ENCODE data around the gene C6orf89.
A peak's percentile ranks its signal among the peaks of the same experiment; 100 is the strongest.
"Not testable (repeated sequence)": the region's sequence is repeated elsewhere in the genome, so short reads cannot be mapped to it uniquely, and the experiment has no call there.

The C6orf89 gene

DNA sequence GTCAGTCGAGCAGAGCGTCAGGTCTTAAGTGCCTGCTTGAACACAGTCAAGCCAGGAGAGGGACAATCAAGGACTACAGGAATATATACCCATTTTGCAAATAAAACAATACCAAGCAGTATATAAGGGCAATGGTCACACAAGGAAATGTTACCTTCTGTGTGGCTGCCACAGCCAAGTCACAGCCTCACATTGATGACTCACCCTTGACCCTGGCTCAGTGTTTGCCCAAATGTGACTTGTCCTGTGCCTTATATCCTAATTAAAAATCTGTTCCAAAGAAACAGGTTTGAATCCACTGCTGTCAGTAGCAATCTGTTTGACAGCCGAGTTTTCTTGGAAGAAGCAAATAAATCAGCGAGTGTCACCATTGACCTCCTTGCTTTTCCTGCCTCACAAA, 34.3 kb downstream of the C6orf89 start:
- DNase-seq, result no peak

DNA sequence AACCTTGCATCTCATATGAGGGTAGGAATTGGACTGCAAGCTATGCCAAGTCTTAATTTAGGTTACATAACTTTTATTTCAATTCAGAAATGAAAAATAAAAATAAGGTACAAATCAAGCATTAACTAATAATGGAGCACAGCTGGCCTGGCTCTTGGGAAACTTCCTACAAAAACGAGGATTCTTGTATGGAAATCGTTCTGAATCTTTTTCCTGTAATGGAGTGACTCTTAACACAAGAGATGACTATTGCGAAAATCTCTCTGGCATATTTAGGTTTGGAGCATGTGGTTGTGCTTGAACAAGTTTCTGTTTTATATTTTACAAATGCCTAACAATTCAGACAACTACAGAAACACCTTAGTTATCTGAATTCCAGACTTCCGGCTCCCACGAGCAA, 34.8 kb downstream of the C6orf89 start:
- no peak for DNase-seq

DNA sequence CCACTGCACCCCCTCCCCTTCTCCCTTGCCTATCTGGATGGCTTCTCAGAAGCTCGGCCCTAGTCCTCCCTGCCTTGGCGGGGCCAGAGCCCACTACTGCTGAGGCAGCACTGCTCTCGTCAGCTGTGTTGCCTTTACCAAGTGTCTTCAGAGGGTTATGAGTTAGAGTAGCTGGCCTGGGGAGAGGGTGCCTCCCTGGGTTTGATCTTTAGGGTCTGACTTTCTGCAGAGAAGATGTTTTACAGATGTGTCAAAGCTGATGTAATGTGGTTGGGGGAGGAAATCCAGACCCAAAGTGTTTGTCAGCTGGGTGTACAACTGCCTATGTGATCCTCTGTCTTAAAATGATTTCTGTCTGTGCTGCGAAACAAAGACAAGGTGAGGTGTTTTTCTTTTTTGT, 38.4 kb downstream of the C6orf89 start:
- DNase-seq, result no peak

- no peak for DNase-seq
Observed at GRCh38 chr6:36924778-36925374, 39.1 kb downstream of the C6orf89 start.

- no peak for DNase-seq
Observed at GRCh38 chr6:36925809-36926208, 40.1 kb downstream of the C6orf89 start.

DNA sequence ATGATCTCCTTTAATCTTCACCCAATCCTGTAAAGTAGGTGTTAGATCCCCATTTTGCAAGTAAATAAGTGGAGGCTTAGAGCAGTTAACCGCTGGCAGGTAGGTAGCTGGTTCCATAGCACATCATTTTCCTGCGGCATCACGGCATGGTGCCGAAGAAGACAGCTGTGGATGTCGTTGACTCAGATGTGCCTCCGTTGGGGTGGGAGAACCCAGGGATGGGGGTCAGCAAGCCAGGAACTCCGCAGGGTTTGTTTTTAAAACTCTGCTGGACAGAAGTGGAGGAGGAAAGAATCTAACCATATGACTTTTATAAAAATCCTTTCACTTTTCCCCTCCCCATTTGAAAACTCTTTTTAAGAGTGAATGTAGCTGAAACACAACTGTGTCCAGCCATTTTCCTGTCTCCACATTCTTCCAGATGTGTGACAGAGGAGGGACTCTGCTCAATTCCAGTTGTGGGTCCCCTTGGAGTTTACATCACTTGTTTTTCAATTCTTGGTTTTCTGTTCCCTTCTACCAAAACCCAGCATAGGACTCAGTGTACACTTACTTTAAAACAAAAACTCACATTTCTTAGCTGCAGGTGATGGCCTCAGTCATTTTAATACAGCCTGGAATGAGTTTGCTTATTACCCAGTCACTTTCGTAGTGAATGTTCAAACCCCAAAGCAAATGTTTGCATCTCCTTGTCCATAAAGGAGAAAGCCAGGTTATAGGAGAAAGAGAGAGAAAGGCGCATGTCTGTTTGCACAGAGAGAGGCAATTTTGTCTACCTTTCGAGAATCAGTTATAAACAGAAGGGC, 41.2 kb downstream of the C6orf89 start:
- no peak for DNase-seq

DNA sequence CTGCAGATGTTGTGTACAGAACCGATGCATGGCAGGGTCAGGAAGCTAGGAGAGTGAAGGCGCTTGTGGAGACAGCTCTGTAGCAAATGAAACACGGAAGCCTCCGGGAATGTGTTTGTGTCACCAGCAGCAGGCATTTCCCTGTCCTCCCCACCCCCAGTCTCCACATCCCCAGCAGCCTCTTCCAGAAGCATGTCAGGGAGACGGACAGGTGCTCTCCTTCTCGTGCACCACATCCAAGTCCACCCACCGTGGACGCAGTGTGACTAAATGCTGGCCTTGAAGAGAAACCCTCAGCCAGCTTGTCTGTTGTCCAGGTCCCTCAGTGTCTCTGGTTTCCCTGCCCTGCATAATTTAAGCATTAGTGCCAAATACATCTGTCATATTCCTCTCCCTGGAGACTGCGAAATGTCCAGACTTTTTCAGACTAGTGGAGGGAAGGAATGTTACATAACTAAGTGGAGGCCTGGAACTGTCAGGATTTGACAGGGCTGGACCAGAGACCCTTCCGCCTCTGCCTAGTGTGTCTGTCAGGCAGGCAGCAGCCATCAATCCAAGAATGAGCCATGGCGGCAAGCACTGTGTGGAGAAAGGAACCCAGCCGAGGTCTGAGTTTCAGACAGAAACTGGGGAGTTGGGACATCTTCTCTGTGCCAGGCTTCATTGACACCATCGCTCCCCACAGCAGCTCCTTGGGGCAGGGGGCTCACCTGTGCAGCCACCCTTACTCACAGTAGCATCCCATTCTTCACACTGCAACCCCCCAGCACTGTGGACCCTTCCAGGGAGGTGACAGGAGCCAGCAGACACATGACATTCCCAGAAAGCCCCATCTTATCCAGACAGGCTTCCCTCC, 42.2 kb downstream of the C6orf89 start:
- peak in 4 of 51 donors; percentile 13 to 25 (median 18) for DNase-seq

DNA sequence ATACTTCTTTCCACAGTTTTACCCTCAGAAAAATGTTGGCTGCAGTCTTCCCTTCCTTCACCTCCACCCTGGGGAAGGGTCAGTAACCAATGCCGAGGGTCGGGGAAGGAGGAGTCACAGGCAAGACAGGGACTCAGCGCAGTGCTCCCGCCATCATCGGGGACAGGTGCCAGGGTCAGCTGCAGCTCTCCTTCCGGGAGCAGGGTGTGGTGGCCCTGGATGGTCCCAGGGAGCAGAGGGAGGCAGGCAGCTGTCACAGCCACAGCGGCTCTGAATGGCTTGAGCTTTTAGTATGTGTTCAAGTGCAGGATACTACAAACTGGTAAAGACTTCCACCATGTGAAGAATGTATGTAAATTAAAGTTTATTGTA, 42.8 kb downstream of the C6orf89 start:
- no peak for DNase-seq

GRCh38 chr6:36929152-36929551, 43.4 kb downstream of the C6orf89 start:
- DNase-seq, result no peak

GRCh38 chr6:36929607-36930006, 43.9 kb downstream of the C6orf89 start:
- no peak for DNase-seq

DNA sequence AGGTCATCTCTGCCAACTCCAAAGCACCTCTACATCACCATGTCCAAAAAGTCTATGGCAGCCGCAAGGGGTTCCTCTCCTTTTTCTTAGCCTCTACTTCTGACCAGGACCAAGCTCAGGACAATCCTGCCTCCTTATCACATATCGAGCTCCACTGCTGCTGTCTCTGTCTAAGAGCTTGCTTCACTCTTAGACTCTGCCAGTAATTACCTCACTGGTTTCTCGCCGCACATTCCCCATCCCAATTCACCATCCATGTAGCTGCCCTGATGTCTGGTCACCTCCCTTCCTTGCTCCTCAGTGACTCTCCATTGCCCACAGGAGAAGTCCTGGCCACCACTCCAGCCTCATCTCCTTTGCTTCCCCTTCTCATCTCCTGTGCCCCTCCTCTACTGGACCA, 44.7 kb downstream of the C6orf89 start:
- no peak for DNase-seq

- no peak for DNase-seq
Observed at GRCh38 chr6:36933102-36933501, 47.4 kb downstream of the C6orf89 start.

DNA sequence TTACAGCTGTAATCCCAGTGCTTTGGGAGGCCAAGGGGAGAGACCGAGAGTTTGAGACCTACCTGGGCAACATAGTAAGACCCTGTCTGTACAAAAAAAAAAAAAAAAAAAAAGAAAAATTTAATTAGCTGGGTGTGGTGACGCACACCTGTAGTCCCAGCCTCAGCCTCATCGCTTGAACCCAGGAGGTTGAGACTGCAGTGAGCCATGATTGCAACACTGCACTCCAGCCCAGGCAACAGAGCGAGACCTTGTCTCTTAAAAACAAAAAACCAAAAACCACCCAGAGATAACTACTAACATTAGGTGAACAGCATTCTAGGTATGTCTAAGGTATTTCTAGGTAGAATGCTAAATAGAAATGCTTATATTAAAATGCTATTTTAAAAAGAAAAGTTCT, 47.8 kb downstream of the C6orf89 start:
- no peak for DNase-seq

DNA sequence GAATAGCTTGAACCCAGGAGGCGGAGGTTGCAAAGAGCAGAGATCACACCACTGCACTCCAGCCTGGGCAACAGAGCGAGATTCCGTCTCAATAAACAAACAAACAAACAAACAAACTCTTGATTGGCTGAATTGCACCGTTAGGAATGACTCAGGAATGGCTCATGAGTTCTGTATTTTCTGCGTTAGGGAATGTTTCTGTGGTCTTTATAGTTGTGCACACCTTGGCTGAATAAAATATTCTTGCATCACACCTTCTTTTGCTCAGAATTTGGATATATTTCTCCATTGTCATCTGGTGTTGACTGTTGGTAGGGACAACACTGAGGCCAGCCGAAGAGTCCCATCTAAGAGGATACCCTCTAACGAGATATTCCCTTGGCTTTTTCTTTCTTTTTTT, 49.1 kb downstream of the C6orf89 start:
- DNase-seq, result no peak

DNA sequence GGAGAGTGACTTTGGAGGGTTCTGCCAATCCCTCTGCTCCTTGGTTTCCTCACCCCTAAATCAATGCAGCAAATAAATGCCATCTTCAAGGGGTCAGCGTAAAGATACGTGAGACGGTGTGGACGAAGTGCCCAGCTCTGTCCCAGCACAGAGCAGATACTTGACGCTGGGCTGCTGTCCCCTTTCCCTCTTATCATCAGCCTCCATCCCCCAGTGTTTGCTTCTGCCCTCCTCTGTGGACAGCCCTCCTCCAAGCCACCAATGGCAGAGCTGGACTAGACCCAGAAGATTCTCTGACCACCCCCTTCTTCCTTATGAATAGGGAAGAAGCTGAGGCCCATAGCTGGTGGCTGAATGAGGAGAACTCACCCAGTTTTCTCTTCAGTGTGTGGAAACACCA, 51.1 kb downstream of the C6orf89 start:
- no peak for DNase-seq

DNA sequence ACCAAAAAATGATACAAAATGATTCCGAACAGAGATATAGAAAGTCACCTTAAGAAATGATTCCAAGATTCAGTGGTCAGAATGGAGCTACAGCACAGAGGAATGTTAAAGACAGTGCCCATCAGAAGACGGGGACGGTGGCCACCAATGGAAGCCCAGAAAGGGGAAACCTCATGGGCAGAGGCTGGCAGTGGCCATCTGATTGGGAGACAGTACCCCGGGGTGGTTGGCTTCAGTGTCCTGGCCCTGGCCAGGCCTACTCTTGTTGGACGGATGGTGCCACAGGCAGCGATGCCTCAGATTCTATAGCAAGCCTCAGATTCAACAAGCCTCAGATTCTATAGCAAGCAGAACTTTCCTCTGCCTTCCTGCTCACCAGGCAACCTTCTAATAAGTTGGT, 52.1 kb downstream of the C6orf89 start:
- no peak for DNase-seq

GRCh38 chr6:36938536-36938935, 52.8 kb downstream of the C6orf89 start:
- DNase-seq, result no peak

GRCh38 chr6:36939005-36939404, 53.3 kb downstream of the C6orf89 start:
- DNase-seq, result not testable (repeated sequence)

DNA sequence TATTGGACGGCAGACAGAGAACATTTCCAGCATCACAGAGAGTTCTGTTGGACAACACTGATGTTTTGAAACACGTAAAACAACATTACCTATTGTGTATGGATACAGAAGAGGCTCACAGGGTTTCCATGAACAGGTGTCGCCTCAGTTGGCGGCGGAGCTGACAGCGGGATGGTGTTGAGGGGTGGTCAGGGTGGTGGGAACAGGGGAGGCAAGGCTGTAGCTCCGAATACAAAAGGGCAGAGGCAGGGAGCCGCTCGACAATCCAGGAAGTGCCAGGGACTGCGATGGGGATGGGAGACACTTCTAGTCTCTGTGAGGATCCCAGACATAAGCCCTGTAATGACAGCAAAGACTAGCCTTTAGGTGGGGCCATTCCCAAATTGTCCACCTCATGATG, 54.3 kb downstream of the C6orf89 start:
- DNase-seq, result no peak

GRCh38 chr6:36941561-36941960, 55.8 kb downstream of the C6orf89 start:
- DNase-seq, result not testable (repeated sequence)

DNA sequence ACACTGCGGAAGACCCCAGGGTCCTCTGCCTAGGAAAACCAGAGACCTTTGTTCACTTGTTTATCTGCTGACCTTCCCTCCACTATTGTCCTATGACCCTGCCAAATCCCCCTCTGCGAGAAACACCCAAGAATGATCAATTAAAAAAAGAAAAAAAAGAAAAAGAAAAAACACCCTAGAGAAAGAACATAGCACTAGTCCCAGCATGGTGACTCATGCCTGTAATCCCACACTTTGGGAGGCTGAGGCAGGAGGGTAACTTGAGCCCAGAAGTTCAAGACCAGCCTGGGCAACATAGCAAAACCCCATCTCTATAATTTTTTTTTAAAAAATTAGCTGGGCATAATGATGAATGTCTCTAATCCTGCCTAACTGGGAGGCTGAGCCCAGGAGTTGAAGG, 56.6 kb downstream of the C6orf89 start:
- DNase-seq, result not testable (repeated sequence)

DNA sequence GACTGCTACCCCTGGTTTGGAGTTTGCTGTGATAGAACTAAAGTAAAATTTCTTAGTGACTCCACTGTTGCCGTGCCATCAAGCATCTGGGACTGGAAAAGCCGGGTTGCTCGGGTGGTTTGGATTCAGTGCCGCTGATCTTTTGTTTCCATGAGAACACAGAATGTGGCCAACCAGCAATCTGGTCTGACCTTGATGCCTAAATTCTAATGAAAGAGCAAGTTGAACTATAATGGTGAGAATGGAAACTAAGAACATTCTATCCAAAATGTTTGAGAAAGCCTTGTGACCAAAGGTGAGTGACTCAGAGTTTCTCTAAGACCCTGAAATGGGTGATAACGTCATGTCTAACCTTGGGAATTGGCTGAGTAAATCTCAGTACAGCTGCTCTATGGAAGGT, 58.9 kb downstream of the C6orf89 start:
- peak in 1 of 51 donors; percentile 2 for DNase-seq

DNA sequence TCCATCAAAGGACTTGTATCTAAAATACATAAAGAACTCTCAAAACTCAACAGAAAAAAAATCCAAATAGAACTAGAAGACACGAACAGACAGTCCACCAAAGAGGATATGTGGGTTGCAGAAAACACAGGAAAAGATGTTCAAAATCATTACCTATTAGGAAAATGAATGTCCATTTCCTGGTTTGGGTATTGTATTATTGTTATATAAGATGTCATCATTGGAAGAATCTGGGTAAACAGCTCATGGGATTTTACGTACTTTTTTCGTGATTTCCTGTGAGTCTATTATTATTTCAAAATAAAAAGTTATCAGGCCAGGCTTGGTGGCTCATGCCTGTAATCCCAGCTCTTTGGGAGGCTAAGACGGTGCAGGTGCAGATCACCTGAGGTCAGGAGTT, 59.5 kb downstream of the C6orf89 start:
- no peak for DNase-seq
